DMS53 treated with DMSO at 0.1 percent for 48 hours (cell line): ENCODE data around the gene H6PD.

Experiments used
- DNase-seq: peaks from one replicate; lab custom pipeline; 2025; ENCODE audit not compliant: unreplicated experiment; lab: John Stamatoyannopoulos, UW

H6PD gene

DNA sequence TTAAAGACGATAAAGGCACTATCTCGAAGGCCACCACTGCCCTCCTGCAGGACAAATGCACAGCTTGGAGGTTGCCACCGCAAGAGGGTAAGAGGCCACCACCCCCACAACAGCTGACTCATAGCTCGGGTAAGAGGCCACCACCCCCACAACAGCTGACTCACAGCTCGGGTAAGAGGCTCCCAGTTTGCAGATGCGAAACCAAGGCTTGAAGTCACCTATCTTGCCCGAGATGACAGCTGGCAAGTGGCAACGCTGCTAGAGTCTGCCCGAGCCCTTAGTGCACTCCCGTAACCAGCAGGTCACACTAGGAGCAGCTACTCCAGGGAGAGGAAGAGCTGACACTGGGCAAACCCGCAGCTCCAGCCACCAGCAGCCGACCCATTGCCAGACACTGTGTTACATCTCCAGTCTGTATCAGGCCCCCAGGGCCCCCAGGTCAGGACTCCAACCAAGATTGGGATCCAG lies 41.0 kb downstream of the H6PD start:
- peak; percentile 93 for DNase-seq

DNA sequence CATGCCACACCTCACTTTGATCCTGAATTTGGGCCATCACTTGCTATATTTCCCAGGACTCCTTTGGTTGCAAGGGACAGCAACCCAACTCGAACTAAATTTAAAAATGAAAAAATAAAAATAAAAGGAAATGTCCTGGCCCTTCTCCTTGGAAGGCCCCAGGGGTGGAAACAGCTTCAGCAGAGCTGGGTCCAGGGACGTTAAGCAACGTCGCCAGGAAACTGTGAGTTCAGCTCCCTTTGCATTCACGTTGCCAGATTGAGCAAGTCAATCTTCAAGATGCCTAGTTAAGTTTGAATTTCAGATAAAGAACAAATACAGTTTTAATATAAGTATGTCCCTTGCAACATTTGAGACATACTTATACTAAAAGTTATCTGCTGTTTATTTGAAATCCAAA lies 43.5 kb downstream of the H6PD start:
- DNase-seq: no peak

DNA sequence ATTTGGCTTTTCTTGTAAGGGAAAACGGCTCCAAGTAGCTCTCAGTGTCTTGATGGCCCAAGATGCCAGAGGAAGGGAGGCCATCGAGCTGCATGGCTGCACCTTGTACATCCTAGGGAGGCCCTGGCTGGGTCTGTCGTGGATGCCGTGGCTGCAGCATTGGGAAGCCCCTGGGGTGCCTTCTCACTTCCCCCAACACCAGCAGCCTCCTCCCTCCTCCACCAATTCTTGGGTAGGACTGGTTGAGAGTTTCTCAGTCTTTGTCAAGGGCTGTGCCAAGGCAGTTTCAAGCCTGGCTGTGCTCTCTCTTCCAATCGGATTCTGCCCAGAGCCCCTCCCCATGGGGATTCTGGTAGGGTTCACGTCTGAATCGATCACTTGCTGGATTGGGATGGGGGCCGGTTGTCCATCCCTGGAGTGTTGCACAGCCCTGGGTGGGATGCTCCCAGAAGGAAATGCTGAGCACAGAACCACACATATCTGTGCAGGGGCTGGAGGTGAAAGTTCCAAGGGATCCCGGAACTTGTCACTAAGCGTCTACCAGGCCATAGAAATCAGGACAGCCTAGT lies 44.1 kb downstream of the H6PD start:
- DNase-seq: no peak

DNA sequence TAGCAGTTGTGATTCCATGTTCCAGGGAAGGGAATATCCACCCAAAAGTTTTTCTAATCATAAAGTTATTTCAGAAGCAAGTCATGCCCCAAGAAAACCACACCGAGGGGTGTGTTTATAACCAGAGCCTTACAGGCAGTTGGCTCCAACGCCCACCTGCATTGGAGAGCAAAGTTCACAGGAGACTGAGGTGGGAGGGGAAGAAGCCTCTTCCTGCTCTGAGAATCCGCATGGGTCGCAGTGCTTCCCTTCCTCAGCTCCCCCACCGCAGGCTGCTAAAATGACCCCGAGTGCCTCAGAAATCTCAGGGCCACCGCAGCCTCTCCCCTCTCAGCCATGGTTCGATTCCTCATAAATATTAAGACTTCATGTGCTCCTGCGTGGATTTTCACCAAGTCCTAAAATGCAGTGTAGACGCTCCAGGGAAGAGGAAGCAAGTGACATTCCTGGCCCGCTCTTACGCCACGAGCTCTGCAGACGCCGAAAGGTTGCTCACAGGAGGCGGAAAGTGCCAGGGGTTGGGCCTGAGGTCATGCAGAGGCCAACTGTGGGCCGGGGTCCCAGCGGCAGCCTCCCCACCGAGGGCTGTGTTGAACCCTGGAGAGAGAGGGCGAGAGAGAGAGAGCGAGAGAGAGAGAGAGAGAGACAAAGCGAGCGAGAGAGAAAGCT lies 44.7 kb downstream of the H6PD start:
- DNase-seq: no peak

DNA sequence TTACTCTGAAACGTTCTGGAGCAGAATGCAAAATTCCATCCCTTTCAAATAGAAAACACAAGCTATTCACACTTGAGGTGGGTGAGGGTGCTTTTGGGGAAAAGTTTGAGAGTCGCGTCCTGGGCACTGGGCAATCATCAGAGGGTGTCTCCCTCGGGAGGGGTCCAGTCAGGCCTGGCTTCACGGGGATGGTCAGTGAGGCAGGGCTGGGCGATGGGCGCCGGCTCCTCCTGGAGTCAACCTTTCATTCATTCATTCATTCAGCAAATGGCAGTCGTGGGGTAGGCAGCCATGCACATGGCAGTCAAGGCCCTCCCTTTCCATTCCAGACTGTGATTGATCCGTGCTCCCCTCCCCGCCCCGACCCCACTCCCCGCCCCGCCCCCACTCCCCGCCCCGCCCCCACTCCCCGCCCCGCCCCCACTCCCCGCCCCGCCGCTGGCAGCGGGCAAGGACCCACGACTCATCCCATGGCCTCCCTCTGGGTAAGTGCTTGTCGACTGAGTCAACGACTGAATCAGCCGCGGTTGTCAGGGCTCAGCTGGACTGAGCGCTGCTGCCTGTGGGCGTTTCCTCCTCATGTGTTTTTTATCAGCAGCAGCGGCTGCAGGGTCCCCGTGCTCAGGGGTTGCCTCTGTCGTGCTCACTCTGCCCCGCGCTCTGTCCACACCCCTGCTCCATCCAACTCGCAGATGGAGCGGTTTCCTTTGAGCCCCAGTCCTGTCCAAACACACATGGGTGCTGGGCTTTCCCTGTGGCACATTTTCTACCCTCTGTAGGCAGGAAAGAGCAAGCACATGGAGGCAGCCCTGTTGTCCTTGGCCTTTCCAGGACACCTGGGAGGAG lies 45.7 kb downstream of the H6PD start:
- no peak for DNase-seq

DNA sequence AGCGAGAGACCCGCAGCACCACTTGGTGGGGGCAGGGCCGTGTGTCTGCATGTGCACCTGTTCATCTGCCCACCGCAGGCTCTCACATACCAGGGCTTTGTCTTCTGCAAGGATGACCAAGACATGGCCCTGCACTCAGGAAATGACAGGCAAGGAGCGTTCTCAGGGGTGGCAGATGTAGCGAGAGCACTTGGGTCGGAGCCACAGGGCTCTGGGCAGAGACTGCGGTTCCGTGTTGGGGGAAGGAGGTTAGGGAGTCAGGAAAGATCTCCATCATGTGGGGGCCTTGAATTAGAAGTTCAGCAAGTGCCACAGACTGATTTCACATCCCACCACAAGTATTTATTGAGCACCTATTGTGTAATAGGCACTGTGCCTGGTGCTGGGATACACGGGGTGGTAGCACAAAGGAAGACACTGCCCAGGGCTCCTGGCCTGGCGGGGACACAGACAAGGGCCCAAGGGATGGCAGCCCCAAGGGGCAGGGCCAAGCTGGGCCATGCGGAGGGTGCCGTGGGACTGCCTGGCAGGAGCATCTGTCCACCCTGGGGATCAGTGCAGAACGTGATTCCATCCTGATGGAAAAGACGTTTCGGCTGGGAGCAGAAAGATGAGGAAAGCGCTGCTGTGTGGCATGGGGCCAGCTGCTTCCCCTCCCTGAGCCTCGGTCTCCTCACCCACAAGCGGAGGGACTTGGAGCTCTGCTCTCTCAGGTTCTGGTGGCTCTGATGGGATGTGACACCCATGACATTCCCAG lies 46.7 kb downstream of the H6PD start:
- no peak for DNase-seq

DNA sequence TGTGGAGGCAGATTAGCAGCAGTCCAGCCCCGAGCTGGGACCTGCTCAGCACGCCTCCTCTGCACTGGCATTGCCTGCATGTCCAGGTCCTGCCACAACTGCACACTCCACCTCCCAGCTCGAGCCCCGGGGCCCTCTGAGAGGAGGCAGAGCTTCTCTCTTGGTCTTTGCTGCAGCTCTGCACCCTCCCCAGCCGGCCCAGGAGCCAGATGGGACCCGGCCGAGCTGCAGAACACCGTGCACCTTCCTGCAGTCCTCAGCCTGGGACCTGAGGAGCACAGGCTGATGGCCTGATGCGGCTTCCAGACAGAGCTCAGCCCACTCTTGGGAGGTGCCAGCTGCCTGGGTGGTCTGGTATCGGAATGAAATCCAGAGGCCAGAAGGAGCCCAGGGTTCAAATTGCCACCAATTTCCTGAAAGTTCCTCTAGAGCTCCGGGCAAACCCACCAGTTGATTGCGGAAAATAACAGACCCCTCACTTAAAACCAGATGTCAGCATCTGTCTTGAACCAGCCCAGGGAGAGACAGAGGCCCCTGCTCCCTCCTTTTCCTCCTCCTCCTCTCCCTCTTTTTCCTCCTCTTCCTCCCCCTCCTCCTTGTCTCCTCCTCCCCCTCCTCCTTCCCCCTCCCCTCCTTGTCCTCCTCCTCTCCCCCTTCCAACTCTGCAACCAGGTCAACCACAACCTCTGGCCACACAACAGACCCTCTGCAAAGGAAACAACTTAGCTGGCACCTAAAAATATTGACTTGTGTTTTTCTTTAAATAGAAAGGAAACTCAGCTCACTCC lies 47.5 kb downstream of the H6PD start:
- no peak for DNase-seq

DNA sequence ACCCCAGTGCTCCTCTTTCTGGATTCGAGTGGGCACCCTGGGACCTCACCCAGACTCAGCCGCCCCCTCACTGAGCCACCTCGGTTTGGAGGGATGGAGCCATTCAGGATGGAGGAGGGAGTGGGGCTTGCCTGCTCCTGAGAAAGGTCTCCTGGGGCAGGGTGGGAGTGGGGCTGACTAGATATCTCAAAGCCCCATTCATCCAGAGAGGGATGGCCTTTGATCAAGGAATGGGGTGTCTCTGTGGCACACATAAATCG lies 48.1 kb downstream of the H6PD start:
- DNase-seq: no peak

DNA sequence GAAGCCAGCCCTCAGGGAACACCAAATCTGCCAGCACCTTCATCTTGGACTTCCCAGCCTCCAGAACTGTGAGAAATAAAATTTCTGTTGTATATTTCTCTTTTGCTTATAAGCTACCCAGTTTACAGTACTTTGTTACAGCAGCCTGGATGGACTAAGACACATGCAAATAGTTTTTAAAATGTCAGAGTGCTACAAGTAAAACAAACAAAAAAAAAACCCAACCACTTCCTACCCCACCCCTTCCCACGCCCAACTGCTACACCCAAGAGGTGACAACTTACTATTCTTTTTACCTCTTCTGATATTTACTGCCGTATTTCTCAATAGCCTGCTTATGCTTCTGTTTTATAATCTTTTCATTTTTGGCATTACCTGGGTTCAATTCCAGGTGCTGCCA lies 49.5 kb downstream of the H6PD start:
- no peak for DNase-seq

DNA sequence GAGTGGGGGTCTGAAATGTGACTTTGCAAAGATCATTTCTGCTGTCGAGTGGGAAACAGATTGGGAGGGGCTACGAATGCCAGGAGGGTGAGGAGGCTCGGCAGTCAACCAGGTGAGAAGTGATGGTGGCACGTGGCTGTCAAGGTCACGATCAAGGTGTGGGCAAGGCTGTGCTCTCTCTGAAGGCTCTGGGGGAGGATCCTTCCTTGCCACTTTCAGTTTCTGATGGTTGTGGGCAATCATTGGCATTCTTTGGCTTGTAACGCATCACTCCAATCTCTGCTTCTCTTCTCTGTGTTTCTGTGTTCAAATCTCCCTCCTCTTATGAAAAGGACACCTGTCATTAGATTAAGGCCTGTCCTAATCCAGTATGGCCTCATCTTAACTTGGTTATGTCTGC lies 52.0 kb downstream of the H6PD start:
- no peak for DNase-seq

DNA sequence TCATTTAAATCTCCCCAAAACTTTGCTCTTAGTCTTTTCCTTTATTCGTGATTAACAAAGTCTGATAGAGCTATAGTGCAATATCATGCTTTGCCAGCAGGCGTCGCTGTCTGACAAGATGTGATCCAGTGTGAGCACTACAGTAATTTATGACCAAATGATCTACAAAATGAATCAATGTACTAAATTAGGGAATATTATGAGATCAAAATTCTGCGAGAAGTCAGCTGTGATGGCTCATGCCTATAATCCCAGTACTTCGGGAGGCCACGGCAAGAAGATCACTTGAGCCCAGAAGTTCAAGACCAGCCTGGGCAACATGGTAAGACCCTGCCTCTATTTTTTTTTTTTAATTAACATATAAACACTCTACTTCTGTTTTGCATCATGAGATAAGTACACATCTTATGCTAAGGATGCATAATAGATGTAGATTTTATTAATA lies 54.5 kb downstream of the H6PD start:
- peak; percentile 61 for DNase-seq

DNA sequence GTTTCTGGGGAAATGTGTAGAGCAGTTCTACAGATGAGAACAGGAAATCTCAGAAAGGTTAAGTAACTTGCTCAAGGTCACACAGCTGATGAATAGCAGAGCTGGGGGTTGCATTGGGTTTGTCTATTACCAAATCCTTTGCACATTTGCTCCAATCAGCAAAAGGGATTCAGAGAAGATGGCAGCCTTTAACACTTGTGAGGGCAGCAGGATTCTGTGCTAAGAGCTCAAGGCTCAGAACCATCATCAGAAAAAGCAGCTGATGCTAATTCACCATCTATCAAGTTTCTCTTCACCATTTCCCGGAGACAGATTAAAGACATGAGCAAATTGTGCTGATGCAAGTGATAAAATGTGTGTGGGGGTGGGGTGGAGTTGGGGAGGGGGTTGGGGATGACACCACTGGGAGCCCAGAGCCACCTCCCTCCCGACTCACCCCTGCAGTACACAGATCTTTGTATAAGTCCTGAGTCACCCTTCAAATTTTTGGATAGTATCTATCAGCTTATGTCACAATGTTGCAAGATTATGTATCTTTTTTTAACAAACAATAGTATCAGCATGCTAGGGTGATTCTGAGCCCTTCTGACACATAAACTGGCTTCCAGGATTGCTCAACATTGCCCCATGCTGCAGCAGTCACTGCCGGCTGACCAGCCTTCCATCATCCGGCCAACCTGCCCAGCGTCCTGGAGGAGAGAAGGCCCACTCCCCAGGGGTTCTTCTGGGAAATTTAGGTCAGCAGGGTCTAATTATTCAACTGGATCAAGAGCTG lies 55.3 kb downstream of the H6PD start:
- no peak for DNase-seq

DNA sequence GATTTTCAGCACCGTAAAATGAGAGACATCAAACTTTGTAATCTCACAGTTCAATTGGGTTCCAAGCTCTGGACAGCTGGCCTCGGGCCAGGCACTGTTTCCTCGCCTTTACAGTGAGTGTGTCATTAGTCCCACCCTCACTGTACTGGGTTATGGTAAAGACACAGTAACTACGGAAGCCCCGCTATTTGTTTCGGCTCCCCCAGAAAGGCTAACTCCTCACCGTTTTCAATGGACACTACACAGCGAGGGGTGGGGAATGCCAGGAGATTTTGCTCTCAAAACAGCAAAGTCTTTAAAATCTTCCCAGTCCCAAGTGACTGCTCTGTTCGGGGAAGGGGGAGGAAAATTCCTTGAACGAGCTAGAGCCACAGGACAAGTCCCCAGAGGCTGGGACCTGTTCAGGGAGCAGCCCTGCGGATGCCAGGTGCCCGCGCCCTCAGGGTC lies 57.4 kb downstream of the H6PD start:
- no peak for DNase-seq

DNA sequence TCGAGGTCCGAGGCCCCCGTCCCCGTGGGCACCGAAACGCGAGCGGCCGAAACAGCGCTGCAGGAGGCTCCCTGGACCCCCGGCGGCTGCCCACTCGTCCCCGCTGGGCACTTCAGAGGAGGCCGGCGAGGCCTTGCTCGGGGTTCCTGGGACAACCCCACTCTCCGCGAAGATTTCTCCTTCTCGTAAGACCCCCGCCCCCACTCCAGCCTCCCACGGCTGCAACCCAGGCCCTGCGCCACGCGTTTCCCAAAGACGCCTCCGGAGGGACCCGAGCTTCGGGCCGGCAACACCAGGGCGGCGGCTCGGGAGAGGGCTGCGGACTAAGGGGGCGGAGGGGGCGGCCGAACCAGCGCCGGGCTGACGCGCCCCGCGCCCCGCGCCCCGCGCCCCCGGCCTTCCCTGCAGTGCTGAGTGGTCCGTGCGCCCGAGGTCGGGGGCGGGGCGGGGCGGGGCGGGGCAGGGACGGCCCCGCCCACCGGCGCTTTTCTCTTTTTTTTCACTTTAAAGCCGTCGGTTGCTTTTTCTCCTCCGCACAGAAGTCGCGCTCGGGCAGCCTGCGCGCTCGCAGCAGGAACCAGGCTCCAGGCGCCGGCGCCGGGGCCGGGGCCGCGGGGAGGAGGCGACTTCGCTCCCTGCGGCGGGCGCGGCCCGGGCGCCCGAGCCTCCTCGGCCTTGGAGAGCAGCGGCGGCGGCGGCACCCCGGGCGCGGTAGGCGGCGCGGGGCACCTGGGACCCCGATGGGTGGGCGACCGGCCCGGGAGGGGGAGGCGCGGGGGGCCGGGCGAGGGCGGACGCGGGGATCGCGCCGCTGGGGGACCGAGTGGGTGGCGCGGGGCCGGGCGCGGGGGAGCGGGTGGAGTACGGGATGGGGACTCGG lies 58.0 kb downstream of the H6PD start, which contains the start of gene SPSB1:
SPSB1 (plus strand) TSS at position 534 of the 880 bp plus-strand sequence. CDS start 62,998 bp downstream, outside the sequence.
- peak; percentile 34 for DNase-seq

DNA sequence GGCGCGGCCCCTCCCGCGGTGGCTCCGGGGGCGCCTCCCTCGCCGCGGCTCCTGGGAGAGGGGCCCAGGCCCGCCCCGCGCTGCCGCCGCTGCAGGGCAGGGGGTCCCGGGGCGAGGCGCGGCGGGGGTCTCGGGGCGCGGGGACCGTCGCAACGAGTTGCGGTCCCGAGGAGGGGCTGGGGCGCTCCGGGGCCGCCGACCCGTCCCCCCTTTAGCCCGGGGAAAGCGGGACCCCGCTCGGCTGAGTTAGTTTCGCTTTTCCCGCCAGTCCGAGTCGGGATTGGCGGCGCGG lies 58.6 kb downstream of the H6PD start:
- DNase-seq: no peak

DNA sequence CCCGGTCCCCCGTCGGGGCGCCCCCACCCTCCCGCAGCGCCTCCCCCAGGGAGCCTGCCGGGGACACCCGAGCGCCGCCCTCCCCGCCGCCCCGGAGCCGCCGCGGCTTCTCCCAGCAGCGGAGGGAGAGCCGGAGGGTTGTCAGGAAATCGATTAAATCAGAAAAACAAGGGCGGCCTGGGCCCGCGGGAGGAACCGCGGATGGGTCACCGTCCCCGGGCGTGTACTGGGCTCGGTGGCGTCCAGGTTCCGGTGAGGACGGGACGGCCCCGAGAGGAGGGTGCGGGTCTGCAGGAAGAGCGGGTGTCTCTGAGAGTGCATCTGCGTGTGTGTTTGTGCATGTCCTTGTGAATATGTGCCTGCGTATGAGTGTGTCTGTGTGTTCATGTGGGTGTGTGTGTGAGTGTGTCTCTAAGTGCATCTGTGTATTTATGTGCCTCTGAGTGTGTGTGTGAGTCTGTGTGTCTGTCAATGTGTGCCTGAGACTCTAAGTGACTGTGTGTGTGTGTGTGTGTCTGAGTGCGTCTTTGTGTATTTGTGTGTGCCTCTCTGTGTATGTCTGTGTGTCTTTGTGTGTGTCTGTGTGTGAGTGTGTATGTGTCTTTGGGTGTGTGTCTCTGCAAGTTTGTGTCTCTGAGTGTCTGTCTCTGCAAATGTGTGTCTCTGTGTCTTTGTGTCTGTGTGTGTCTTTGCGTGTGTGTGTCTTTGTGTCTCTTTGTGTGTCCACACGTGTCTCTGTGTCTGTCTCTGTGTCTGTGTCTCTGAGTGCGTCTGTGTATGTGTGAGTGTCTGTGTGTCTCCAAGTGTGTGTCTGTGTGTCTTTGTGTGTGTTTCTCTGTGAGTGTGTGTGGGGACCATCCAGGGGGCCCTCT lies 59.2 kb downstream of the H6PD start:
- DNase-seq: no peak

DNA sequence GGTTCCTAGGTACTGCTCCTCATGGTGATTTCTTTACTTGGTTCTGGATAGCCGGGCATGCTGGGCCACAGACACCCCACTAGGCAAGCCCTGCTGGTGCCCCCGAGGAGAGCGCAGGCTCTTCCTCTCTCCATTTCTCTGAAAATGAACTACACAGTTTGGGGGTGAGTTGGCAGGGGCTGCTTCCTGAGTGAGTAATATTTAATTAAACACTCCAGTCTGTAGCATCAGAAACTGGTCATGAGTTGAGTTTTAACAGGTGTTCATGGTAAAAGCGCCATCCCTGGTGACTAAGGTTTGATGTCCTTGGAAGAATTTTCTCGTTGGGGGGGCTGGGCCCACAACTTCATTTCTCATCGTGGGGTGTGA lies 59.8 kb downstream of the H6PD start:
- peak; percentile 68 for DNase-seq
